GM10248 (cell line): ENCODE measurements around the gene SMIM41.
A peak's percentile ranks its signal among the peaks of the same experiment; 100 is the strongest.
"Not testable (repeated sequence)": the region's sequence is repeated elsewhere in the genome, so short reads cannot be mapped to it uniquely, and the experiment has no call there.

Experiments used
- CTCF ChIA-PET: fragments of 300-600 bp; sonication (Branson Sonifier 250); formaldehyde crosslinking; extraction: SDS; loops from one replicate; lab custom pipeline; 2021; ENCODE audit warnings: antibody characterized with exemption; lab: Yijun Ruan, JAX
- POLR2A ChIA-PET: fragments of 350-650 bp; sonication (Branson Sonifier 250); formaldehyde crosslinking; extraction: SDS; loops from one replicate; lab custom pipeline; 2020; ENCODE audit warnings: antibody characterized with exemption; lab: Yijun Ruan, JAX
- DNase-seq: peaks from one replicate; pipeline ENCODE4 v3.0.0; 2012; ENCODE audit errors: extremely low spot score
- TF ChIP-seq, protein P1 (sequence below): IDR thresholded peaks from 2 replicates; pipeline ENCODE4 v1.5.1; 2012; ENCODE audit warnings: mild to moderate bottlenecking, low read depth; ENCODE audit errors: extremely low read depth, missing control alignments, control extremely low read depth

Gene SMIM41

DNA sequence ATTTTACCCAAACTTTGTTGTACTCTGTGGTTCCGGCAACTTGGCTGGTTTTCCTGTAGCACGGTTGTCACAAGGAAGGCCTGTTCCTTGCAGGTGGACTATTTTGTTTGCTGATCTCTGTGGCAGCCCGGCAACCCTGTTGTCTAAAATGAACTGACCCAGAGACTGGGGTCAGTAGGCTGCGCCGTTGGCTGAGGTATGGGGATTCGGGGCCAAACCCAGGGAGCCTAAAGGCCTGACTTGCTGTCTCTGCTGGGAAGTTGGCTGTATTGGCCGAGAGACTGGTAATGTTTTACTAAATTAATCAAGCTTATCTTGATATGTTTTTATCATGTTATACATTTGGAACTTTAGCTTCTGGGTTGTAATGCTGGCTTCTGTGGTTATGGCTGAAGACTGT, 13.8 kb downstream of the SMIM41 start:
- DNase-seq, result no peak
- POLR2A ChIA-PET, result interaction anchor here (0.7 kb wide), 1 partner anchor 64 kb away, joined by 3 read pairs; no protein-coding TSS in a partner anchor
- CTCF ChIA-PET, result interaction anchor here (2.1 to 2.3 kb wide), 3 partner anchors 9 to 68 kb away, joined by 8 to 22 read pairs (median 14); no protein-coding TSS in a partner anchor
- TF ChIP-seq, protein P1, sequence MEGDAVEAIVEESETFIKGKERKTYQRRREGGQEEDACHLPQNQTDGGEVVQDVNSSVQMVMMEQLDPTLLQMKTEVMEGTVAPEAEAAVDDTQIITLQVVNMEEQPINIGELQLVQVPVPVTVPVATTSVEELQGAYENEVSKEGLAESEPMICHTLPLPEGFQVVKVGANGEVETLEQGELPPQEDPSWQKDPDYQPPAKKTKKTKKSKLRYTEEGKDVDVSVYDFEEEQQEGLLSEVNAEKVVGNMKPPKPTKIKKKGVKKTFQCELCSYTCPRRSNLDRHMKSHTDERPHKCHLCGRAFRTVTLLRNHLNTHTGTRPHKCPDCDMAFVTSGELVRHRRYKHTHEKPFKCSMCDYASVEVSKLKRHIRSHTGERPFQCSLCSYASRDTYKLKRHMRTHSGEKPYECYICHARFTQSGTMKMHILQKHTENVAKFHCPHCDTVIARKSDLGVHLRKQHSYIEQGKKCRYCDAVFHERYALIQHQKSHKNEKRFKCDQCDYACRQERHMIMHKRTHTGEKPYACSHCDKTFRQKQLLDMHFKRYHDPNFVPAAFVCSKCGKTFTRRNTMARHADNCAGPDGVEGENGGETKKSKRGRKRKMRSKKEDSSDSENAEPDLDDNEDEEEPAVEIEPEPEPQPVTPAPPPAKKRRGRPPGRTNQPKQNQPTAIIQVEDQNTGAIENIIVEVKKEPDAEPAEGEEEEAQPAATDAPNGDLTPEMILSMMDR, result no peak

DNA sequence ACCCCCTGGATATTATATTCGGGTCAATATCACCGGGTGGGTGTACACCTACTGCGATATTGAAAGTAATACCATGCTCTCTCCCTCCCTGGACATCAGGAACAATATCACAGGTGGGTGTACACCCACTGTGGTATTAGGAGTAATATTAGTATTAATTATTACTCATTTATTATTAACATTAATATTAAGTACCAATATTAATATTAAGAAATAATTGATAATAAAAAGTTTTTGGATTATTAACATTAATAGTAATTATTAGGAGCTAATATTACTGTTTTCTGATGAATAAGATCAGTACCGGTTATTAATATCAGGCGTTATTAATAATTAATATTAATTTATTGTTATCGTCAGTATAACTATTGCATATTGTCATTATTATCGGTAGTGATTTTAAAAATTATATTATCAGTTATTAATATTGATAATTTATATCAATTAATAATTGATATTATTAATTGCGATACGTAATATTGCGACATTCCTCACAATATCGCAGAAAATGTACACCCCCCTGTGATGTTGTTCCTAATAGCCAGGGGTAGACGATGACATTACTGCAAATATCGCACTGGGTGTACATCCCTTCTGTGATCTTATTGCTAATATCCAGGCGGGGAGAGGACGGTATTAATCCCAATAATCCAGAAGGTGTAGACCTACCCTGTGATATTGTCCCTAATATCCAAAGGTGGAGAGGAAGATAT, 17.0 kb downstream of the SMIM41 start:
- TF ChIP-seq, protein P1, result no peak
- POLR2A ChIA-PET, result no interaction called here
- no peak for DNase-seq
- CTCF ChIA-PET, result no interaction called here

GRCh38 chr12:52097045-52097666, 17.7 kb downstream of the SMIM41 start:
- TF ChIP-seq, protein P1, result no peak
- POLR2A ChIA-PET, result no interaction called here
- DNase-seq, result no peak
- CTCF ChIA-PET, result no interaction called here

DNA sequence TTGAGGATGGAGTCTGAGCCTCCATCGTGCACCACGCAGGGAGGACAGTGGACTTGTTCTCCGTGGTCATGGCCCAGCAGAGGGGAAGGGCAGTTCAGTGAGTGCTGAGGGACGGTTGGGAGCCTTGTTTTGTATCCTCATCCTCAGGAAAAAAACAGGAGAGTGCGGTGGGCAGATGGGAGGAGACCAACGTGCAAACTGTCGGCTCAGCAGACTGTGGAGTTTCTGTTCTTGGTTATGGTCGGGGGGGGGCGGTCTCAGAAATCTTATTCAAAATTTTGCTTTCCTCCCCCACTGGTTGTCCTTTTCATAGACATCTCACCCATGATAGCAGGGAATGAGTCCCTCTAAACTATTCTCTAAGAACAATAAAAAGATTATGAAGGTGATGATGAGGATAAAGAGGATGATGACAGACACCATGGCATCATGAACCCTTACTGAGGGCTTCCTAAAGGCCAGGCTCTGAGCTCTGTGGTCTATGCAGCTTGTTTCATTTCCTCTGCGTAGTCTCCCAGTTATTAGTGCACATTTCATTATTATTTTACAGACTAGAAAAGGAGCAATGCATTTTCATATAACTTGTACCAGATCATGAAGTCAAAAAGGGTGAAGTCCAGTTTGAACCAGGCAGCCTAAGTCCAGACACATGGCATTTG, 25.1 kb downstream of the SMIM41 start:
- DNase-seq, POLR2A ChIA-PET: not testable (repeated sequence)
- CTCF ChIA-PET, result interaction anchor here (1.2 to 4.0 kb wide), 8 partner anchors 12 to 101 kb away, joined by 3 to 17 read pairs (median 6); no protein-coding TSS in a partner anchor

GRCh38 chr12:52116222-52117125, 37.0 kb downstream of the SMIM41 start:
- POLR2A ChIA-PET, DNase-seq: not testable (repeated sequence)
- TF ChIP-seq, protein P1, result peak; percentile 27
- CTCF ChIA-PET, result interaction anchor here (0.9 to 5.3 kb wide), 18 partner anchors 9 to 136 kb away, joined by 3 to 157 read pairs (median 6); partner anchors contain the start of gene ATG101

GRCh38 chr12:52117806-52118475, 38.4 kb downstream of the SMIM41 start:
- POLR2A ChIA-PET, DNase-seq: not testable (repeated sequence)
- CTCF ChIA-PET, result interaction anchor here (0.8 to 5.3 kb wide), 13 partner anchors 11 to 137 kb away, joined by 3 to 157 read pairs (median 6); no protein-coding TSS in a partner anchor
